SK-N-SH (cell line): Measurements from ENCODE around the gene MEF2A. TPM values are rescaled to one million over a fixed set of nuclear protein-coding genes. Genes with fewer than 3 reads are reported as not detected.

Experiments
- CTCF ChIA-PET: fragments of 300-600, 350-600 bp; formaldehyde crosslinking; extraction: SDS; loops from one replicate; lab custom pipeline; 2021; lab: Yijun Ruan, JAX
- POLR2A ChIA-PET: fragments of 350-600 bp; sonication (Branson Sonifier 250); formaldehyde crosslinking; extraction: SDS; loops from one replicate; lab custom pipeline; 2020; ENCODE audit warnings: antibody characterized with exemption, inconsistent platforms; lab: Yijun Ruan, JAX
- DNase-seq: peaks from one replicate; pipeline ENCODE4 v3.0.0; 2012
- H2AFZ ChIP-seq: fragments of 200-600 bp; sonication (generic); 2 replicates; pipeline ENCODE4 v1.8.1; 2016; ENCODE audit warnings: antibody characterized with exemption, mild to moderate bottlenecking, low read depth
- H3F3A ChIP-seq: fragments of 200-600 bp; sonication (generic); replicated peaks from 2 replicates; pipeline ENCODE3; 2016; ENCODE audit warnings: antibody characterized with exemption, mild to moderate bottlenecking; ENCODE audit not compliant: insufficient read depth
- H3K27ac ChIP-seq, 2 experiments: fragments of 200-500 bp in 1 of 2; fragments of 200-600 bp in 1 of 2; sonication (Bioruptor generic) in 1 of 2; sonication (generic), shearing (Covaris generic) in 1 of 2; 2 replicates each; pipeline versions ENCODE4 v1.5.1 to v1.6.1; 2014 to 2016; ENCODE audit warnings: low read depth in 2 of 2, inconsistent platforms in 1 of 2, low read length in 1 of 2, mild to moderate bottlenecking in 1 of 2, mixed read lengths in 1 of 2
- H3K27me3 ChIP-seq: fragments of 200-600 bp; sonication (generic), shearing (Covaris generic); 2 replicates; pipeline ENCODE4 v1.6.1; 2016; ENCODE audit warnings: mixed run types; ENCODE audit not compliant: insufficient read depth
- H3K36me3 ChIP-seq, 2 experiments: fragments of 200-500 bp in 1 of 2; fragments of 200-600 bp in 1 of 2; sonication (Bioruptor generic) in 1 of 2; sonication (generic) in 1 of 2; replicated peaks in 1 of 2; 2 replicates each; pipeline versions ENCODE3 to v1.5.1; 2014 to 2016; ENCODE audit warnings: low read length in 1 of 2, mild to moderate bottlenecking in 1 of 2; ENCODE audit not compliant: insufficient read depth in 2 of 2, control insufficient read depth in 1 of 2
- H3K4me1 ChIP-seq, 2 experiments: fragments of 200-500 bp in 1 of 2; fragments of 200-600 bp in 1 of 2; sonication (Bioruptor generic) in 1 of 2; sonication (generic), shearing (Covaris generic) in 1 of 2; 2 replicates each; pipeline versions ENCODE4 v1.5.1 to v1.6.1; 2014 to 2016; ENCODE audit warnings: low read depth in 1 of 2, low read length in 1 of 2, mixed run types in 1 of 2; ENCODE audit not compliant: insufficient read depth in 2 of 2, control insufficient read depth in 1 of 2
- H3K4me2 ChIP-seq: fragments of 200-600 bp; sonication (generic), shearing (Covaris generic); 2 replicates; pipeline ENCODE4 v1.6.1; 2017; ENCODE audit warnings: mixed run types
- H3K4me3 ChIP-seq, 2 experiments: fragments of 200-500 bp in 1 of 2; fragments of 200-600 bp in 1 of 2; sonication (Bioruptor generic) in 1 of 2; sonication (generic), shearing (Covaris generic) in 1 of 2; 2 replicates each; pipeline versions ENCODE4 v1.5.1 to v1.8.1; 2014 to 2016; ENCODE audit warnings: low read depth in 2 of 2, inconsistent platforms in 1 of 2, low read length in 1 of 2, mild to moderate bottlenecking in 1 of 2, mixed read lengths in 1 of 2, moderate library complexity in 1 of 2
- H3K79me2 ChIP-seq: fragments of 200-600 bp; sonication (generic); 2 replicates; pipeline ENCODE4 v1.8.1; 2017; ENCODE audit warnings: mild to moderate bottlenecking; ENCODE audit not compliant: insufficient read depth
- H3K9ac ChIP-seq: fragments of 200-600 bp; sonication (generic); 2 replicates; pipeline ENCODE4 v1.6.1; 2017; ENCODE audit warnings: mixed run types
- H3K9me2 ChIP-seq: fragments of 200-600 bp; sonication (generic); 2 replicates; pipeline ENCODE4 v1.6.1; 2017; ENCODE audit warnings: mixed run types
- H3K9me3 ChIP-seq: fragments of 200-600 bp; sonication (generic); 2 replicates; pipeline ENCODE4 v1.6.1; 2017; ENCODE audit warnings: mixed run types, mild to moderate bottlenecking, moderate library complexity
- H4K20me1 ChIP-seq: fragments of 200-600 bp; sonication (generic); 2 replicates; pipeline ENCODE4 v1.6.1; 2017; ENCODE audit warnings: mild to moderate bottlenecking, mixed run types; ENCODE audit not compliant: insufficient read depth
- ELF1 ChIP-seq: IDR thresholded peaks from 2 replicates; pipeline ENCODE4 v1.4.0; 2012
- EP300 ChIP-seq, 2 experiments: IDR thresholded peaks; 2 replicates each; pipeline versions ENCODE4 v1.4.0 to v1.6.1; 2012; ENCODE audit warnings: borderline replicate concordance in 1 of 2, low read depth in 1 of 2, low read length in 1 of 2
- FOSL2 ChIP-seq: IDR thresholded peaks from 2 replicates; pipeline ENCODE4 v1.4.0; 2012; ENCODE audit warnings: low read depth, mild to moderate bottlenecking, moderate library complexity, borderline replicate concordance
- GATA2 ChIP-seq: sonication (generic); formaldehyde crosslinking; IDR thresholded peaks from 2 replicates; pipeline ENCODE4 v1.5.0; 2020; ENCODE audit warnings: mild to moderate bottlenecking, missing genetic modification reagents
- JUND ChIP-seq: IDR thresholded peaks from 2 replicates; pipeline ENCODE4 v1.4.0; 2012
- NRF1 ChIP-seq: IDR thresholded peaks from 2 replicates; pipeline ENCODE4 v1.6.1; 2012; ENCODE audit warnings: low read depth, mild to moderate bottlenecking, low read length
- RAD21 ChIP-seq: IDR thresholded peaks from 2 replicates; pipeline ENCODE4 v1.6.1; 2012; ENCODE audit warnings: mild to moderate bottlenecking, low read length
- RFX5 ChIP-seq: IDR thresholded peaks from 2 replicates; pipeline ENCODE4 v1.6.1; 2012; ENCODE audit warnings: mild to moderate bottlenecking, improper control_type of control experiment, low read length
- RXRA ChIP-seq: IDR thresholded peaks from 2 replicates; pipeline ENCODE4 v1.4.0; 2012; ENCODE audit warnings: low read depth, mild to moderate bottlenecking, borderline replicate concordance
- SIN3A ChIP-seq: IDR thresholded peaks from 2 replicates; pipeline ENCODE4 v1.6.1; 2012; ENCODE audit warnings: low read depth, mild to moderate bottlenecking, low read length, moderate library complexity, borderline replicate concordance
- TAF1 ChIP-seq: IDR thresholded peaks from 2 replicates; pipeline ENCODE4 v1.6.1; 2012; ENCODE audit warnings: low read depth, mild to moderate bottlenecking, low read length, moderate library complexity, borderline replicate concordance
- WGBS: methylation state at CpG from one replicate; pipeline ENCODE4 v1.1.6; 2017; ENCODE audit warnings: low lambda C conversion rate; 5-methylcytosine and 5-hydroxymethylcytosine counted together
- polyA plus RNA-seq, 3 experiments: library from polyadenylated mRNA; depleted of rRNA; stranded (reverse); fragments of >200 nt; gene quantifications; 2 replicates each; pipeline ENCODE4 v1.2.3, GENCODE V29; 2012
- TF ChIP-seq, protein P1 (sequence below): IDR thresholded peaks from 2 replicates; pipeline ENCODE4; 2012
- TF ChIP-seq, protein P2 (sequence below): fragments of 200-600 bp; sonication (generic); IDR thresholded peaks from 2 replicates; pipeline ENCODE4 v1.6.1; 2017; ENCODE audit warnings: antibody characterized with exemption, mild to moderate bottlenecking, moderate library complexity
- TF ChIP-seq, protein P3 (sequence below): fragments of 150-350 bp; IDR thresholded peaks from 2 replicates; pipeline ENCODE4 v1.6.1; 2017; ENCODE audit warnings: antibody characterized with exemption, low read length, low read depth, borderline replicate concordance
- TF ChIP-seq, protein P4 (sequence below): IDR thresholded peaks from 2 replicates; pipeline ENCODE4 v1.6.1; 2012; ENCODE audit warnings: mild to moderate bottlenecking, low read depth, low read length, moderate library complexity
- TF ChIP-seq, protein P5 (sequence below): IDR thresholded peaks from 2 replicates; pipeline ENCODE4 v1.4.0; 2012; ENCODE audit warnings: low read depth, borderline replicate concordance
- TF ChIP-seq, protein P6 (sequence below): IDR thresholded peaks from 2 replicates; pipeline ENCODE4 v1.4.0; 2012; ENCODE audit warnings: low read depth

The MEF2A gene
- polyA plus RNA-seq, 1 of the 3 experiments (the other 2 are of a cell fraction) = 20.9 TPM

DNA sequence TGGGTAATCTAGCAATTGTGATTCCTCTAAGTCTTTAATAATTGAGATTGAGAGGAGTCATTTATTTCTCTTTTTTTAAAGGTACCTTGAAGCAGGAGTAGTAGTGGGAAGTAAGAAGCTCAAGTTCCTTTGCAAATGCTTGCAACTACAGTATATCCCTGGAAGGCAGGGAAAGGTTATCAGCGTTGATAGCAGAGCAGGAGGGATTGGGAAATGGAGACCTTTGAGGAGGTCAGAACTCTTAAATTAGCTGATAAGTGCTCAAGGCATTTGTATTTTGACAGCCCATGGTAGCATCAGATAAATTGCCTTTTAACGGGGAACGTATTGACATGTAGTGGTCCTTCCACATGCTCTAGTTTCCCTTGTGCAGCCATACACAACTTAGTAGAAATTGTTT, 47.7 kb downstream of the MEF2A start (continued):
- TF ChIP-seq TAF1 = no peak

DNA sequence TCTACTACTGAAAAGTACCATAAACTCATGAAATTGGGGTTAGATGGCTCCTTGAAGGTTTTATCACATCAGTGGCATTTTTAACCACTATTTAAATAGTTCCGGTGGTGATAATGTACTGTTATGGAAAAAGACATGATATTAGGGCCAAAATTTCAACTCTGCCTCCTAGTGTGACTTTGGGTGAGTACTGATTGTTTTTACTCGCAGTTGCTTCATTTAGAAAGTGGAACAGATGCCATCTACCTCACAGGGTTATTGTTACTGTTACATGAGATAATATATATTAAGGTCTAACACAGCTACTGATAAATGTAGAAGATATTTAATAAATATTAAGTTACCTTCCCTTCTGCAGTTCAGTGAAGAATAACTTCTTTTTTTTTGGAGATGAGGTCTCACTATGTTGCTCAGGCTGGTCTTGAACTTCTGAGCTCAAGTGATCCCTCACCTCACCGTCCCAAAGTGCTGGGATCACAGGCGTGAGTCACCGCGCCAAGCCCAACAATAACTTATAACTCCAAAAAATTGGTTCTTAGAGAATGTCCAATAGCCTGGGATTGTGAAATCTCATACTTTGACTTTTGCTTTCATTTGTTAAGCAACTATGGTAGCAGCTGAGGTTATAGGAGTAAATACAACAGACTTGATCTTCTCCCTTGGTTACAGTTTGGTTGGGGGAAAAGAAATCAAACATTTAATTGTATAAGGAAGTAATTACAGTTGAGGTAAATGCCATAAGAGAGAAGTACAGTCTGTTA, 48.3 kb downstream of the MEF2A start:
- CTCF ChIA-PET = no interaction called here
- Histone ChIP-seq H3K9me3 (no peaks in the 10 kb centered on the region), H3K27ac (no peak overlapping the region), H3K36me3 (peaks cover 0 to 3% of the 10 kb centered on the region in 2 experiments), H3K4me3 (no peak overlapping the region), H3K4me1 (peaks cover 2 to 5% of the 10 kb centered on the region in 2 experiments; a peak in 3 of 4 replicates), H3K9ac (no peak overlapping the region), H4K20me1 (peaks cover 51% of the 10 kb centered on the region), H3F3A (no peaks in the 10 kb centered on the region), H3K9me2 (no peaks in the 10 kb centered on the region), H3K79me2 (peaks cover 89% of the 10 kb centered on the region), H3K4me2 (no peak overlapping the region), H3K27me3 (no peaks in the 10 kb centered on the region), H2AFZ (no peak overlapping the region)
- 95% methylated on average over 6 of the region's 6 CpGs for WGBS
- TF ChIP-seq, protein P1, sequence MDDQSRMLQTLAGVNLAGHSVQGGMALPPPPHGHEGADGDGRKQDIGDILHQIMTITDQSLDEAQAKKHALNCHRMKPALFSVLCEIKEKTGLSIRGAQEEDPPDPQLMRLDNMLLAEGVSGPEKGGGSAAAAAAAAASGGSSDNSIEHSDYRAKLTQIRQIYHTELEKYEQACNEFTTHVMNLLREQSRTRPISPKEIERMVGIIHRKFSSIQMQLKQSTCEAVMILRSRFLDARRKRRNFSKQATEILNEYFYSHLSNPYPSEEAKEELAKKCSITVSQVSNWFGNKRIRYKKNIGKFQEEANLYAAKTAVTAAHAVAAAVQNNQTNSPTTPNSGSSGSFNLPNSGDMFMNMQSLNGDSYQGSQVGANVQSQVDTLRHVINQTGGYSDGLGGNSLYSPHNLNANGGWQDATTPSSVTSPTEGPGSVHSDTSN = no peak
- TF ChIP-seq, protein P2, sequence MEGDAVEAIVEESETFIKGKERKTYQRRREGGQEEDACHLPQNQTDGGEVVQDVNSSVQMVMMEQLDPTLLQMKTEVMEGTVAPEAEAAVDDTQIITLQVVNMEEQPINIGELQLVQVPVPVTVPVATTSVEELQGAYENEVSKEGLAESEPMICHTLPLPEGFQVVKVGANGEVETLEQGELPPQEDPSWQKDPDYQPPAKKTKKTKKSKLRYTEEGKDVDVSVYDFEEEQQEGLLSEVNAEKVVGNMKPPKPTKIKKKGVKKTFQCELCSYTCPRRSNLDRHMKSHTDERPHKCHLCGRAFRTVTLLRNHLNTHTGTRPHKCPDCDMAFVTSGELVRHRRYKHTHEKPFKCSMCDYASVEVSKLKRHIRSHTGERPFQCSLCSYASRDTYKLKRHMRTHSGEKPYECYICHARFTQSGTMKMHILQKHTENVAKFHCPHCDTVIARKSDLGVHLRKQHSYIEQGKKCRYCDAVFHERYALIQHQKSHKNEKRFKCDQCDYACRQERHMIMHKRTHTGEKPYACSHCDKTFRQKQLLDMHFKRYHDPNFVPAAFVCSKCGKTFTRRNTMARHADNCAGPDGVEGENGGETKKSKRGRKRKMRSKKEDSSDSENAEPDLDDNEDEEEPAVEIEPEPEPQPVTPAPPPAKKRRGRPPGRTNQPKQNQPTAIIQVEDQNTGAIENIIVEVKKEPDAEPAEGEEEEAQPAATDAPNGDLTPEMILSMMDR = no peak
- TF ChIP-seq GATA2 (CRISPR knock-in tag) (no peak), EP300 (IDR thresholded peaks at IDR 0.05; ENCODE audit: borderline replicate concordance in 1 of 2, low read depth in 1 of 2, low read length in 1 of 2) (no peak), ELF1 (no peak), SIN3A (no peak), JUND (no peak), RFX5 (no peak), RXRA (no peak), RAD21 (no peak), FOSL2 (no peak), NRF1 (no peak)
- TF ChIP-seq, protein P3, sequence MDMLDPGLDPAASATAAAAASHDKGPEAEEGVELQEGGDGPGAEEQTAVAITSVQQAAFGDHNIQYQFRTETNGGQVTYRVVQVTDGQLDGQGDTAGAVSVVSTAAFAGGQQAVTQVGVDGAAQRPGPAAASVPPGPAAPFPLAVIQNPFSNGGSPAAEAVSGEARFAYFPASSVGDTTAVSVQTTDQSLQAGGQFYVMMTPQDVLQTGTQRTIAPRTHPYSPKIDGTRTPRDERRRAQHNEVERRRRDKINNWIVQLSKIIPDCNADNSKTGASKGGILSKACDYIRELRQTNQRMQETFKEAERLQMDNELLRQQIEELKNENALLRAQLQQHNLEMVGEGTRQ = no peak
- TF ChIP-seq, protein P4, sequence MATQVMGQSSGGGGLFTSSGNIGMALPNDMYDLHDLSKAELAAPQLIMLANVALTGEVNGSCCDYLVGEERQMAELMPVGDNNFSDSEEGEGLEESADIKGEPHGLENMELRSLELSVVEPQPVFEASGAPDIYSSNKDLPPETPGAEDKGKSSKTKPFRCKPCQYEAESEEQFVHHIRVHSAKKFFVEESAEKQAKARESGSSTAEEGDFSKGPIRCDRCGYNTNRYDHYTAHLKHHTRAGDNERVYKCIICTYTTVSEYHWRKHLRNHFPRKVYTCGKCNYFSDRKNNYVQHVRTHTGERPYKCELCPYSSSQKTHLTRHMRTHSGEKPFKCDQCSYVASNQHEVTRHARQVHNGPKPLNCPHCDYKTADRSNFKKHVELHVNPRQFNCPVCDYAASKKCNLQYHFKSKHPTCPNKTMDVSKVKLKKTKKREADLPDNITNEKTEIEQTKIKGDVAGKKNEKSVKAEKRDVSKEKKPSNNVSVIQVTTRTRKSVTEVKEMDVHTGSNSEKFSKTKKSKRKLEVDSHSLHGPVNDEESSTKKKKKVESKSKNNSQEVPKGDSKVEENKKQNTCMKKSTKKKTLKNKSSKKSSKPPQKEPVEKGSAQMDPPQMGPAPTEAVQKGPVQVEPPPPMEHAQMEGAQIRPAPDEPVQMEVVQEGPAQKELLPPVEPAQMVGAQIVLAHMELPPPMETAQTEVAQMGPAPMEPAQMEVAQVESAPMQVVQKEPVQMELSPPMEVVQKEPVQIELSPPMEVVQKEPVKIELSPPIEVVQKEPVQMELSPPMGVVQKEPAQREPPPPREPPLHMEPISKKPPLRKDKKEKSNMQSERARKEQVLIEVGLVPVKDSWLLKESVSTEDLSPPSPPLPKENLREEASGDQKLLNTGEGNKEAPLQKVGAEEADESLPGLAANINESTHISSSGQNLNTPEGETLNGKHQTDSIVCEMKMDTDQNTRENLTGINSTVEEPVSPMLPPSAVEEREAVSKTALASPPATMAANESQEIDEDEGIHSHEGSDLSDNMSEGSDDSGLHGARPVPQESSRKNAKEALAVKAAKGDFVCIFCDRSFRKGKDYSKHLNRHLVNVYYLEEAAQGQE = no peak
- TF ChIP-seq, protein P5, sequence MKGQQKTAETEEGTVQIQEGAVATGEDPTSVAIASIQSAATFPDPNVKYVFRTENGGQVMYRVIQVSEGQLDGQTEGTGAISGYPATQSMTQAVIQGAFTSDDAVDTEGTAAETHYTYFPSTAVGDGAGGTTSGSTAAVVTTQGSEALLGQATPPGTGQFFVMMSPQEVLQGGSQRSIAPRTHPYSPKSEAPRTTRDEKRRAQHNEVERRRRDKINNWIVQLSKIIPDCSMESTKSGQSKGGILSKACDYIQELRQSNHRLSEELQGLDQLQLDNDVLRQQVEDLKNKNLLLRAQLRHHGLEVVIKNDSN = no peak
- TF ChIP-seq, protein P6, sequence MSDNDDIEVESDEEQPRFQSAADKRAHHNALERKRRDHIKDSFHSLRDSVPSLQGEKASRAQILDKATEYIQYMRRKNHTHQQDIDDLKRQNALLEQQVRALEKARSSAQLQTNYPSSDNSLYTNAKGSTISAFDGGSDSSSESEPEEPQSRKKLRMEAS = no peak
- DNase-seq = no peak
- POLR2A ChIA-PET = no interaction called here
